OCI-LY7 (cell line): ENCODE measurements around the gene LRP1B. TPM values are rescaled to one million over a fixed set of nuclear protein-coding genes. Genes with fewer than 3 reads are reported as not detected.

ENCODE experiments used
- BruUV-seq: library from RNA; stranded (reverse); fragments of 400-500 nt; replicated peaks from 2 replicates; lab custom pipeline; 2021; lab: Mats Ljungman, UMichigan
- CTCF ChIA-PET: fragments of 300-600 bp; sonication (Branson Sonifier 250); formaldehyde crosslinking; loops from one replicate; lab custom pipeline; 2022; ENCODE audit warnings: antibody characterized with exemption; ENCODE audit not compliant: unreplicated experiment; lab: Charles Lee
- POLR2A ChIA-PET: fragments of 300-600 bp; sonication (Branson Sonifier 250); formaldehyde crosslinking; loops from one replicate; lab custom pipeline; 2022; ENCODE audit warnings: antibody characterized with exemption; lab: Charles Lee
- DNase-seq: peaks from one replicate; pipeline ENCODE4 v3.0.0-alpha.2; 2015; ENCODE audit warnings: low spot score
- H2AFZ ChIP-seq: fragments of 200-600 bp; sonication (generic), shearing (Covaris generic); 2 replicates; pipeline ENCODE4 v1.6.1; 2014; ENCODE audit warnings: mild to moderate bottlenecking, antibody characterized with exemption, low read length, moderate library complexity
- H3K27ac ChIP-seq: fragments of 200-600 bp; sonication (generic); 2 replicates; pipeline ENCODE4 v1.5.1; 2014; ENCODE audit warnings: mixed run types, low read depth, mild to moderate bottlenecking, moderate library complexity, low read length, inconsistent platforms; ENCODE audit not compliant: poor library complexity, severe bottlenecking
- H3K36me3 ChIP-seq: fragments of 200-600 bp; sonication (generic); 2 replicates; pipeline ENCODE4 v1.6.1; 2014; ENCODE audit warnings: mild to moderate bottlenecking, antibody characterized with exemption, low read length, moderate library complexity, mixed read lengths; ENCODE audit not compliant: insufficient read depth
- H3K4me1 ChIP-seq: fragments of 200-600 bp; sonication (generic); 2 replicates; pipeline ENCODE4 v1.5.1; 2014; ENCODE audit warnings: mild to moderate bottlenecking, low read length; ENCODE audit not compliant: insufficient read depth, poor library complexity, severe bottlenecking
- H3K4me2 ChIP-seq: fragments of 200-600 bp; sonication (generic); 2 replicates; pipeline ENCODE4 v1.6.1; 2014; ENCODE audit warnings: mild to moderate bottlenecking, low read length
- H3K4me3 ChIP-seq: fragments of 200-600 bp; sonication (generic); 2 replicates; pipeline ENCODE4 v1.5.1; 2014; ENCODE audit warnings: mild to moderate bottlenecking, low read depth, low read length; ENCODE audit not compliant: poor library complexity, severe bottlenecking
- H3K79me2 ChIP-seq: fragments of 200-600 bp; sonication (generic); 2 replicates; pipeline ENCODE4 v1.6.1; 2016; ENCODE audit warnings: low read depth, mild to moderate bottlenecking, low read length, moderate library complexity, mixed read lengths; ENCODE audit not compliant: insufficient read depth
- H3K9me2 ChIP-seq: fragments of 200-600 bp; sonication (generic); 2 replicates; pipeline ENCODE4 v1.6.1; 2016; ENCODE audit warnings: mild to moderate bottlenecking, low read length, mixed read lengths; ENCODE audit not compliant: insufficient read depth
- H3K9me3 ChIP-seq: fragments of 200-600 bp; sonication (generic); 2 replicates; pipeline ENCODE4 v1.6.1; 2014; ENCODE audit warnings: mild to moderate bottlenecking, mixed run types, low read length, mixed read lengths
- H4K20me1 ChIP-seq: fragments of 200-600 bp; sonication (generic); 2 replicates; pipeline ENCODE4 v1.6.1; 2014; ENCODE audit warnings: mild to moderate bottlenecking, antibody characterized with exemption, low read length, moderate library complexity, mixed read lengths; ENCODE audit not compliant: insufficient read depth
- CTCF ChIP-seq: fragments of 200-600 bp; sonication (generic); conservative IDR thresholded peaks from 2 replicates; pipeline ENCODE4 v1.5.1; 2014; ENCODE audit warnings: mild to moderate bottlenecking, antibody characterized with exemption, low read length, moderate library complexity, mixed read lengths
- EZH2phosphoT487 ChIP-seq: fragments of 200-600 bp; sonication (generic); IDR thresholded peaks from 2 replicates; pipeline ENCODE4 v1.6.1; 2018; ENCODE audit warnings: low read depth, borderline replicate concordance, mild to moderate bottlenecking, mixed run types, antibody characterized with exemption, low read length, moderate library complexity, mixed read lengths
- intact Hi-C: fragments of 100-400 bp; cut with micrococcal nuclease; formaldehyde crosslinking; loops from one replicate; pipeline ENCODE4 v1.10.0; 2022; ENCODE audit not compliant: unreplicated experiment
- total RNA-seq, 2 experiments: library from RNA; depleted of rRNA in 1 of 2; stranded (reverse); fragments of >200 nt in 1 of 2; shearing (Covaris generic) in 1 of 2; gene quantifications; 2 replicates each; pipeline ENCODE4 v1.2.3, GENCODE V29; 2014 to 2022

The LRP1B gene
- total RNA-seq, 2 experiments from 2014 or later = not detected

- no peak for DNase-seq
- Histone ChIP-seq H3K4me3 (no peak overlapping the region), H4K20me1 (no peaks in the 10 kb centered on the region), H3K79me2 (no peaks in the 10 kb centered on the region), H2AFZ (no peak overlapping the region), H3K27ac (no peak overlapping the region), H3K9me3 (no peaks in the 10 kb centered on the region), H3K4me1 (no peaks in the 10 kb centered on the region), H3K9me2 (no peaks in the 10 kb centered on the region), H3K4me2 (no peak overlapping the region), H3K36me3 (no peaks in the 10 kb centered on the region)
- BruUV-seq = no TSS peak
- POLR2A ChIA-PET = interaction anchor here (0.7 kb wide), 1 partner anchor 31 kb away, joined by 3 read pairs; no protein-coding TSS in a partner anchor
- intact Hi-C loops = no loop called here
- no peak for TF ChIP-seq CTCF
- TF ChIP-seq EZH2phosphoT487 = no peak
- CTCF ChIA-PET = no interaction called here
Measured at GRCh38 chr2:140761807-140762206, 1369.0 kb downstream of the LRP1B start.

- Histone ChIP-seq H3K79me2 (no peaks in the 10 kb centered on the region), H2AFZ (no peak overlapping the region), H4K20me1 (no peaks in the 10 kb centered on the region), H3K4me1 (no peaks in the 10 kb centered on the region), H3K4me3 (no peak overlapping the region), H3K4me2 (no peak overlapping the region), H3K9me2 (no peaks in the 10 kb centered on the region), H3K27ac (no peak overlapping the region), H3K36me3 (no peaks in the 10 kb centered on the region), H3K9me3 (no peaks in the 10 kb centered on the region)
- TF ChIP-seq EZH2phosphoT487 (no peak), CTCF (no peak)
- intact Hi-C loops = no loop called here
- no peak for DNase-seq
- CTCF ChIA-PET = no interaction called here
- POLR2A ChIA-PET = no interaction called here
- BruUV-seq = no TSS peak
Measured at GRCh38 chr2:140759426-140760156, 1371.2 kb downstream of the LRP1B start.

- TF ChIP-seq EZH2phosphoT487 = no peak
- no peak for TF ChIP-seq CTCF
Measured at GRCh38 chr2:140747665-140748064, 1383.2 kb downstream of the LRP1B start.

More at GRCh38 chr2:140747665-140748064, 1383.2 kb downstream of the LRP1B start:
- Histone ChIP-seq H3K4me2 (no peak overlapping the region), H2AFZ (no peak overlapping the region), H3K4me1 (no peaks in the 10 kb centered on the region), H4K20me1 (no peaks in the 10 kb centered on the region), H3K27ac (no peak overlapping the region), H3K4me3 (no peak overlapping the region), H3K36me3 (no peaks in the 10 kb centered on the region), H3K9me2 (no peaks in the 10 kb centered on the region), H3K9me3 (no peaks in the 10 kb centered on the region), H3K79me2 (no peaks in the 10 kb centered on the region)
- CTCF ChIA-PET = no interaction called here
- POLR2A ChIA-PET = interaction anchor here (0.6 kb wide), 2 partner anchors 13 to 1285 kb away, joined by 3 read pairs; no protein-coding TSS in a partner anchor
- no TSS peak for BruUV-seq
- intact Hi-C loops = no loop called here
- no peak for DNase-seq
